UCSD-AML1 (cell line): Measurements from ENCODE around the gene HM13.
A peak's percentile ranks its signal among the peaks of the same experiment; 100 is the strongest.
"Not testable (repeated sequence)": the region's sequence is repeated elsewhere in the genome, so short reads cannot be mapped to it uniquely, and the experiment has no call there.

Source experiments
- DNase-seq: peaks from one replicate; lab custom pipeline; 2025; ENCODE audit not compliant: unreplicated experiment; lab: John Stamatoyannopoulos, UW

HM13 gene

DNA sequence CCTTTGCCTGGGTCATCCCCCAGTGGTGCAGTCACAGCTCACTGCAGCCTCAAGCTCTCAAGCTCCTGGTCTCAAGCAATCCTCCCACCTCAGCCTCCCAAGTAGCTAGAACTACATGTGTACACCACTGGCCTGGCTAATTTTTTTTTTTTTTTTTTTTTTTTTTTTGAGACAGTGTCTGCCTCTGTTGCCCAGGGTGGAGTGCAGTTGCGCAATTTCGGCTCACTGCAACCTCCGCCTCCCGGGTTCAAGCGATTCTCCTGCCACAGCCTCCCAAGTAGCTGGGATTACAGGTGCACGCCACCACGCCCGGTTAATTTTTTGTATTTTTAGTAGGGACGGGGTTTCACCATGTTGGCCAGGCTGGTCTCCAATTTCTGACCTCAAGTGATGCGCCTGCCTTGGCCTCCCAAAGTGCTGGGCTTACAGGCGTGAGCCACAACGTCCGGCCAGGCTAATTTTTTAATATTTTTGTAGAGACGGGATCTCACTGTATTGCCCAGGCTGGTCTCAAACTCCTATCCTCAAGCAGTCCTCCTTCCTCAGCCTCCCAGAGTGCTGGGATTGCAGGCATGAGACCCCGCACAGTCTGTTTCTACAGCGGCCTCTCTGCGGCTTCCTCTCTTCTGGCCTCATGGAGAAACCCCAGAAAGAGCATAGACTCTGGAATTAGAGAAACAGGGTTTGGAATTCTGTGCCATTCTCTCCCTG lies 65.9 kb downstream of the HM13 start:
- DNase-seq: not testable (repeated sequence)

DNA sequence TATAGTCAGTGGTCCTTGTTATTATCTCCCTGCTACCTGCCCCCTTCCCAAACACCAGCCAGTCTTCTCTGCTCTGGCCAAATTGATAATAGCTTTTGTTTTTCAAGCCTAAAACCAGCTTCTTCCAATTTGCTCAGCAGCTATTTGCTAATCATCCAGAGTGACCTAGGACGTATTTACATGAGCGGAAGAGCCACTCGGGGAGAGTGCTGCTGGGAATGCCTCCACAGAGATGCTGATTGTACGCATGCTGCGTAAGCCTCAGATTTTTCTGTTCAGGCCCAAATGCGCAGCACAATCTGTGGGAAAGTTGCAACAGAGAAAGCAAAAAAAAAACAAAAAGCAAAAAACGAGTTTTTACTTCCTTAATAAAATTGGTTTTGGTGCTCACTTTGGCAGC lies 66.5 kb downstream of the HM13 start:
- no peak for DNase-seq

DNA sequence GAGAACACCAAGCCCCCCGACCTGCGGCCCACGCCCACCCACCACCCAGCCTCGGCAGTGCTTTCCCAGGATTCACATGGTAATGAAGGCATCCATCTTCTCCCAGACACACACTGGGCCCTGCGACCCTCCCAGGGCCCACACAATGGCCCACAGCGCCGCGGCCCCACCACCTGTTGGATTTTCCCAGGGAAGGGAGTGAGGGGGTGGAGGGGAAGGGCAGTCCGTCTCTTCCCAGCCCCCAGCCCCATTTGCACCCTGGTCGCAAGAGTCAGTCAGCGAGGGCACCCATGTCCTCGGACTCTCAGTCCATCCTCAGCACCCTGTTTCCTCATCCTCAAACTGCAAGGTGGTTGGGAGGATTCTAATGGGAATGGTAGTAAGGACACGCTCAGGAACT lies 67.1 kb downstream of the HM13 start:
- no peak for DNase-seq

DNA sequence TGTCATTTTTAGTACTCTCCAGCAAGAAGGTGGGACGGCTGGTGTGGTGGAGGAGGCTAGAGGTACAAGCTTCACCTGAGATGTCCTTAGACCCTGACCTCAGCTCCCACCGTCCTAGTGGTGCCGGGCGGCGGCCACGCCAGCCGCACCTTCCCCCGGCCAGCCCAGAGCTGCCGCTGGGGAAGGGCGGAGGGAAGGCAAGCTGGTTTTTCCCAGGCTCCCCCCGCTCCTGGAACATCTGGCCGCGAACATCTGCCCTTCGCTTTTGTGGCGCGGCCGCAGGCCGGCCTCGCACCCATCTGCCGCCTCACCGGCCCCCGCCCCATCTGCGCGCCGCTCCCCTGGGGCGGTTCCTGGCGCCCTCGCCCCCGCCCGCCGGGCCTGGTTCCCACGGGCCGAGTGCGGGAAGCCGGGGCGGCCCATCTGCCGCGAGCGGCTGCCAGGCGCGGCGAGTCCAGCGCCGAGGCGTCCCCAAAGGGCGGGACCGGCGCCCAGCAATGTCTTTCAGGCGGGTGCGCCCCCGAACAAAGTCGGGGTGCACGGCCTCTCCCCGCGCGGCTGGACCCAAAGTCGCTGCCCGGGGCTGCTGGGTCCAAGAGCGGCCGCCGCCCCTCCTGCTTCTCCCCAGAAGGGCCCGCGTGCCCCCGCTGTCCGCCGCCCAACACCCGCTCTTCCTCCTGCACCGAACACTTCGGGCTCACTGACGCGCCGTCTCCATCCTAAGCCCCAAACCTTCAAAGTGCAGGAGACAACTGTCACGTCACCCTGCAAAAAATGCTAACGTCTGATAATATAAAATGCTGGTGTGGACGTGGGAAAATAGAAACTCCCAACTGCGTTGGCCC lies 73.5 kb downstream of the HM13 start:
- DNase-seq: no peak

DNA sequence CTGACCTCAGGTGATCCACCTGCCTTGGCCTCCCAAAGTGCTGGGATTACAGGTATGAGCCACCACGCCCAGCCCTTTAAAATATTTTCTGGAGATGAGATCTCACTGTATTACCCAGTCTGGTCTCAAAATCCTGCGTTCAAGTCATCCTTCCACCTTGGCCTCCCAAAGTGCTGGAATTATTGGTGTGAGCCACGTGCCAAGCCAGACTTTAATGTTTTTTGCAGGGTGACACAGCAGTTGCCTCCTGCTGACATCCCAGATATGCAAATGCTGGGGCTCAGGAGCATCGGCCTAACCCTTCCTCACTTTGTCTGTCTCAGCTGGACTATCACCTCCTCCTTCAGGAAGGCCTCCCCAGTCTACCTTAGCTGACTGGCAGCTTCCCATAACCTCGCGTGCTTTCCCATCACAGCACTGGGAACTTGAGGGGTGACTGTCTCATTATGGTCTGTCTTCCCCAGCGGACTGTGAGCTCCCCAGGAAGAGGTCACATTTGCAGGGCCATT lies 76.5 kb downstream of the HM13 start:
- no peak for DNase-seq

DNA sequence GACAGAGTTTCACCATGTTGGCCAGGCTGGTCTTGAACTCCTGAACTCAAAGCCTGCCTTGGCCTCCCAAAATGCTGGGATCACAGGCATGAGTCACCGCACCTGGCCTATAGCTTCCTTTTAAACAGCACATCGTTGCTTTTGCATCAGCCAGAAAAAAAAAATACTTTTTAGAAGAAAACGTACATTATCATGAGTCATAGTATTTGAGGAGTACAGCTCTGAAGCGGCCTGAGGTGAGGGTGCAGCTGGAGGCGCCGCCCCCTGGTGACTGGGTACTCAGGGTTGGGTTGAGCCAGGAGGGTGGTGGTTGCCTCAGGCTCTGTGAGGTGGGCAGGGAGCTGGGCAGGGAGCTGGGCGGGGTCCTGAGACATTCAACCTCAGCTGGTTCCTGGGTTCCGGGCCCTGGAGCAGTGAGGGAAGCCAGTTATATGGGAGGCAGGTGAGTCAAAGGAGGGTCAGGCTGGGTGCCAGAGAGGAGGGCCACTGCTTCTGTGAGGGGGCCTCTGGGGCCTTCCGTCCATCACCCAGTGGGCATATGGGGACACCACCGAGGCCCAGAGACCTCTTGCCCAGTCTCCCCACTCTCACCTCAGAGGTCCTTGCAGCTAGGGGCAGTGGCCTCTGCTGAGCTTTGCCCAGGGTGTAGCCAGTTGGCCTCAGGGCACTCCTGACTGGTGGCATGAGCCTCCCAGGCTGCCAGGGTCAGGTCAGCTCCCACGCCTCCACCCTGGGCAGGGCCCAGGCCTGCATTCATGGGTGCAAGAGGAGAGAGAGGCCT lies 79.2 kb downstream of the HM13 start:
- no peak for DNase-seq

DNA sequence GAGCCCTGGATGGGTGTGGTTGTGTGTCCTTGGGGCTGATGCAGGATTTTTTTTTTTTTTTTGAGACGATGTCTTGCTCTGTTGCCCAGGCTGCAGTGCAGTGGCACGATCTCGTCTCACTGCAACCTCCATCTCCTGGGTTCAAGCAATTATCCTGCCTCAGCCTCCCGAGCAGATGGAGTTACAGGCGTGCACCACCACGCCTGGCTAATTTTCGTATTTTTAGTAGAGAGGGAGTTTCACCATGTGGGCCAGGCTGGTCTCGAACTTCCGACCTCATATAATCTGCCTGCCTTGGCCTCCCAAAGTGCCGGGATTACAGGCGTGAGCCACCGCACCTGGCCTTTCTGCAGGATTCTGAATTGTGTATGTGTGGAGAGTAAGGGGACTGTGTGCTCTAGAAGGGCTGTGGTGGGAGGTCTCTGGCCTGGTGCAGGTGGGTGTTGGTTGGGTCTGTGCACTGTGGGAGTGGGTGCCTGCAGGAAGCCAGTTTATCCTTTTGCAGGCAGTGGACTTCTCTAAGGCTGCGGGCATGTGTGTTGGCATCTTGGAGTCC lies 79.8 kb downstream of the HM13 start:
- no peak for DNase-seq

DNA sequence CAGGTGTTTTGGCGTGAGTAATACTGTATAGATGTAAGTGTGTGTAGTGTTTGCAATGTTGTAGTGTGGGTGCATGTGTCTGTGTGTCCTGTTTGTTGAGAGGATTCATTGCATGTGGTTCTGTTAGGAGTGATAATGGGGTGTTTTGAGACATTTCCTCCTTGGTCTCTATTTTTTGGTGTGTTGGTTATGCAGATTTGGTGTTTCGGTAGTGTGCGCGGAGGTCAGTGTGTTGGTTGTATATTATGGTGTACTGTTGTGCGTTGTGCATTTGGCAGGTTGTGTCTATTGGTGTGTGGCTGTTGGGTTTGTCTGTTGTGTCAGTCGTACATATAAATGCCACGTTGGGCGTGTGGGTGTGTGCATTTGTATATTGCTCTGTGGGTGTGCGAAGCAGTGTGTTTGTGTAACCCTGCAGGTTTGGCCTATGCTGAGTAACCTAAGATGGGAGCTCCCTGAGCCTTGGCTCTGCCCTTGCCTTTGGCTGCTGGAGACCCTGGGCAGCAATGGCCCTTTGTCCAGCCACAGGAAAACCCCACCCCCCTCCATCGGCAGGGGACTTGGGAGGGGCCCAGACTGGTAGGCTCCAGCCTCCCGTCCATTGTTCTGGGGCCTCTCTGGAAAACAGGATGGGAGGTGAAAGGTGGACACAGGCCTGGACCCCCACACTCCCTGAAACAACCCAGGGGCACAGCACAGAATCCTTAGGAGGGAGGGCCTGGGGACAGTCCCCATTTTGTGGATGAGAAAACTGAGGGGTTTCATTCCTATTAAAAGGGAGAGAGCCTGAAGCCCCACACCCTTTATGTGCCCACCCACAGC lies 80.5 kb downstream of the HM13 start:
- DNase-seq: no peak

DNA sequence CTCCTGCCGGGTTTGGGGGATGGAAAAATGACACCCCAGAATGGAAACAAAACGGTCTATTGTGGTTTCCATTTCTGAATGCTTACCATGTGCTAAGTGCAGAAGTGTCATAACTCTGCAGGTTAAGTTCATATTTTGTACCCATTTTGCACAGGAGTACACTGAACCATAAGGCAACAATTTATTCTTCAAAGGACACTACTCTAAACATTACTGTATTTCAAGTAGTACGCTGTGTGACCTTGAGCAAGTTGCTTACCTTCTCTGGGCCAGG lies 81.1 kb downstream of the HM13 start:
- DNase-seq: no peak

DNA sequence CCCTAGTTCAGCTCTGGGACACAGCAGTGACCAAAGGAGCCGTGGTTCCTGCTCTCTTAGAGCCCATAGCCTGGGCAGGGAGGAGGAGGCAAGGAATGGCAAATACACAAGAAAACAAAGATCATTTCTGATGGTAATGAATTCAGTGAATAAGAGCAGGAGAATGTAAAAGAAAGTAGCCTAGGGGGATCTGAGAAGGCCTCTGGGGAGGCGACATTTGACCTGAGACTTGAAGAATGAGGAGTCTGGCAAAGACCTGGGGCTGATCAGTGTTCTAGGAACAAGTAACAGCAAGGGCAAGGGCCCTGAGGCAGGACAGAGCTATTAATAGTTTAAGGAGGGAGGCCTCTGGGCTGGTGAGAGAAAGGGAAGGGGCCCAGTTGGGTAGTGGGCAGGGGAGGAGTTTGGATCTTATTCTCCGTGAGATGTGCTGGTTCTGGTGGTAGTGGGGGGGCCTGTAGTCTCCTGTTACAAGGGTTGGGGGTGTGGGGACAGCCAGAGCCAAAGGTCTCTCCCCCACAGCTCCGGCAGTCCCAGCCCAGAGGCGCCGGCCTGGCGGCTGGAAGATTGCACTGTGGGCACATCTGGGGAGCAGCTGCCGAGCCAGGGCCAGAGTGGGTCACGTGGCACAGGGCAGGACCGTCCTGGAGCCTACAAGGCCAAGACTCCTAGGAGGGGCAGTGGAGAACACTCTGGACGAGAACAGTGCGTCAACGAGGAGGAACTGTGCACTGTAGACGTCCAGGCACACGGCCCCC lies 81.6 kb downstream of the HM13 start:
- no peak for DNase-seq

DNA sequence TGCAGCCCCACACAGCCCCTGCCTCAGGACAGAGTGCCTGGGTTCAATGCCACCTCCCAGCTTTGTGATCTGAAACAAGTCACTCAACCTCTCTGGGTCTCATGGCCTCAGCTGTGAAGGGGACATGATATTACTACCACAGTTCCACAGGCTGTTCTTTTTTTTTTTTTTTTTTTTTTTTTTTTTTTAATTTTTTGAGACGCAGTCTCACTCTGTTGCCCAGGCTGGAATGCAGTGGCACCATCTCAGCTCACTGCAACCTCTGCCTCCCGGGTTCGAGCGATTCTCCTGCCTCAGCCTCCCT lies 82.1 kb downstream of the HM13 start:
- DNase-seq: not testable (repeated sequence)

DNA sequence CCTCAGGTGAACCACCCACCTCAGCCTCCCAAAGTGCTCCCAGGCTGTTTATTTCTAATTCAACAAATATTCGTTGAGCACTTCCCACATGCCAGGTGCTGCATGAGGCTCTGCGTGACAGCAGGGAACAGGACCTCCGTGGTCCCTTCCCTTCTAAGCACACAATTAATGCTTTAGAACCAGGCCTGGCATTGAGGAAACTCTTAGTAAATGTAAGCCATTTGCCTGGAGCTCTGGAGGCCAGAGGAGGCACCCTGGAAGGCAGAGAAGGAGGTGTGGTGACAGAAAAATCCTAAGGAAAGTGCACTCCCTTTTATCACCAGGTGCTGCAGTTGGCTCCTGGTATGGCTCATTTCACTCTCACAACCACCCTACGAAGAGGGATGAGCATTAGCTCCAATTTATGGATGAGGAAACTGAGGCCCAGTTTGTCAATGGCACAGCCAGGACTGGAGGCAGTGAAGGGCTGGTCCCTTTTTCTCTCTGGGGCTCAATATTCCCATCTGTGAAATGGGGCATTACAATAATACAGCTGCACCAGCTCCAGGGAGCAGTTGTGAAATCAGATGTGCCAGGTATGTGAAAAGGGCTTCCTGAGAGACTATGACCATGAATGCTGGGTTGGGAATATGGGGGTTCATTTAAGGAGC lies 82.7 kb downstream of the HM13 start:
- no peak for DNase-seq

DNA sequence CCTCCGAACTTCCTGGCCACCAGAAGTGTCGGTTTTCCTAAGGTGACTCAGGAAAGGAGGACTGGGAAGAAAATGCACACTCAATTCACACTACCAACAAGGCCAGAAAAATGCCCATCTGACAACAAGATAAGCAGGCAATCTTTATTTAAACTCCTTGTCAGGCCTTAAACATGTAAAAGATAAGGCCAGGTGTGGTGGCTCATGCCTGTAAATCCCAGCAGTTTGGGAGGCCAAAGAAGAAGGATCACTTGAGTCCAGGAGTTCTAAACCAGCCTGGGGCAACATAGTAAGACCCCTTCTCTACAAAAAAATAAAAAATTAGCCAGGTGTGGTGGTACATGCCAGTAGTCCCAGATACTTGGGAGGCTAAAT lies 83.2 kb downstream of the HM13 start:
- no peak for DNase-seq

DNA sequence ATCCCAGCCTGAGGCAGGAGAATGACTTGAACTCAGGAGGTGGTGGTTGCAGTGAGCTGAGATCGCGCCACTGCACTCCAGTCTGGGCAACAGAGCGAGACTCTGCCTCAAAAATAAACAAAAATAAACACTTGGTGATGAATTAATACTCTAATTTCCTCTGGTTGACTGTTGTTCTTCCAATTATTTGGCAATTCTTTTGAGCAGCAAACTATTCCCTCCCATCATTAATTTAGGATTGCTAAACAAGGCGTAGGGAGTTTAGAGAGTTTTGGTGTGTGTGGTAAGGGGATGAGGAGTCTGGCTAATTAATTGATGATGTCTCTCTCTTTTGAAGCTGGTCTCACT lies 88.2 kb downstream of the HM13 start:
- DNase-seq: no peak

DNA sequence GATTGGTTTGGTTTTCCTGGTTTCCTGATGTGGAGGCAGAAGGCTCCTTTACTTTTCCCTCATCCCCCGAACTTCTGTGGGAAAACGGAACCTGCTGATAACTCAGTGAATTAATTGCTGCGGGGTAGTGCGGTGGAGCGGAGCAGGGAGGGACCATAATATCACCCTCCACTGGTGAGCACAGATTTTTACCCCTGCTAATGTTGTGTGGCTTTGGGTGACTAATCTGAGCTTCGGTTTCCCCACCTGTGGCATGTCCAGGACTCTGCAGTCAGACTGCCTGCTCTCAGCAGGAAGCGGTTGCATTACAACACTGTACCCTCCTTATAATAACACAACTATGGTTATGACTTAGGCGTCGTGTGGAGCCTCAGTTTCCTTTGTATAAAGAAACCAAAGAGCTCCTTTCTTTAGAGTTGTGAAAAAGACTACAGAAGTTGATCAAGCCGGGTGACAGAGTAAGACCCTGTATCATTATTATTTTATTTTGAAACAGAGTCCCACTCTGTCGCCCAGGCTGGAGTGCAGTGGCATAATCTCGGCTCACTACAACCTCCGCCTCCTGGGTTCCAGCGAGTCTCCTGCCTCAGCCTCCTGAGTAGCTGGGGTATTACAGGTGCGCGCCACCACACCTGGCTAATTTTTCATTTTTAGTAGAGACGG lies 88.7 kb downstream of the HM13 start:
- no peak for DNase-seq

DNA sequence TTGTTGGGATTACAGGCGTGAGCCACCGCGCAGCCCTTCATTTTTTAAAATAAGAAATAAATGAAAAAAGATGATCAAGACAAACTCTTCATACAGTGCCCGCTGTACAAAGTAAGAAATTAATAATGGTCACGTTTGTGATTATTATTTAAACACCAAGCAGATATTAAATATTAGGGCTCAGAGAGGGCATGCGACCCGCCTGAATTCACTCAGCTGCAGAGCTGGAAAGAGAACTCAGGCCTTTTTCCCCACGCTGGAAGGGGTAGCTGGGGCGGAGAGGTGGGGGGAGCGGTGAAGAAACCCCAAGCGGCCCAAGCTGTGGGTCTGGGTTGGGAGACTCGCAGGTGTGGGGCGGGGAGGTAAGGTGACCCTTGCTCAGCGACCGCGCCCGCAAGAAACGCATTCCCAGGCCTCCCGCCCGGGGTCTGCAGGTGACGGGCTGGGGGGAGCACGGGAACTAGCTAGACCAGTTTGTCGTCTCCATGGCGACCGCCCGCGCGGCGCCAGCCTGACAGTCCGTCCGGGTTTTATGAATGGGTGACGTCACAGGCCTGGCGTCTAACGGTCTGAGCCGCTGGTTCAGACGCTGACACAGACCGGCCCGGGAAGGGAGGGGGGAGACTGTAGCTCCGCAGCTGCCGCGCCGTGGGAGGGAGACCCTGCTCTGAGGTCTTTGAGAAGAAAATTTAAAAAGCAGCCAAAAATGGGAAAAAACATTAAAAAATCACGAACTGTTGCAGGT lies 89.8 kb downstream of the HM13 start:
- peak; percentile 89 for DNase-seq

DNA sequence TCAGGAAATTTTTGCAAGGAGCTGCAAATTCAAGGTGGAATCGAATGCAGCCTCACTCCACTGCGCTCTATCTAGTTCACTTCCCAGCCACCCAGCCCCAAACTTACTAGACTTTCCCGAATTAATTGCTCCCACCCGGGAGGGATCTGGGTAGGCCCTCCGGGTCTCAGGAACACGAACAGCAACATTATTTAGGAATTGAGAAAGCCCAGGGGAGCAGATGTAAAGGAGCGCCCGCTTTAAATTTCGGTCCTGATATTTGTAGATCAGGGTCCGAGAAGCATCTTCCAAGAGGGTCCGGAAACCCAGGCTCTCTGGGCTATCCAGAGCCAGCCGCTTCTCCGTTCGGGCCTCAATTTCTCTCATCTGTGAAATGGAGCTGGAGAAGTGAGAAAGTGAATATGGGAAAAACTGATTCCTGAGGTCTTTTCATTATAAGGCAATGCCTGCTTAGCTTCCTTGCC lies 90.4 kb downstream of the HM13 start:
- DNase-seq: no peak
